Fibroblast of lung (primary cell): ENCODE data around the gene NKX2-3. TPM values are rescaled to one million over a fixed set of nuclear protein-coding genes. Genes with fewer than 3 reads are reported as not detected.

Experiments used
- DNase-seq, 2 donors: peaks; one replicate each; pipeline versions ENCODE4 v3.0.0 to v3.0.0-alpha.2; 2010; ENCODE audit warnings: low read depth in 2 of 2
- H2AFZ ChIP-seq: 2 replicates; pipeline ENCODE4 v1.5.1; 2012; ENCODE audit warnings: low read length, control low read depth, inconsistent platforms
- H3K27ac ChIP-seq: 2 replicates; pipeline ENCODE4 v1.5.1; 2011; ENCODE audit warnings: low read length, control low read depth; ENCODE audit not compliant: insufficient read depth
- H3K27me3 ChIP-seq: 2 replicates; pipeline ENCODE4 v1.5.1; 2011; ENCODE audit warnings: mild to moderate bottlenecking, low read length; ENCODE audit not compliant: control insufficient read depth, insufficient read depth
- H3K36me3 ChIP-seq: 2 replicates; pipeline ENCODE4 v1.5.1; 2011; ENCODE audit warnings: low read length; ENCODE audit not compliant: control insufficient read depth, insufficient read depth
- H3K4me1 ChIP-seq: 2 replicates; pipeline ENCODE4 v1.5.1; 2011; ENCODE audit warnings: low read length; ENCODE audit not compliant: control insufficient read depth, insufficient read depth; ENCODE audit errors: extremely low read depth
- H3K4me2 ChIP-seq: 2 replicates; pipeline ENCODE4 v1.5.1; 2011; ENCODE audit warnings: low read length, control low read depth; ENCODE audit not compliant: insufficient read depth; ENCODE audit errors: extremely low read depth
- H3K4me3 ChIP-seq, 4 experiments: fragments of 200-600 bp in 1 of 4; sonication (generic) in 1 of 4; replicated peaks in 1 of 4; 2 replicates each; pipeline ENCODE4 v1.5.1; 2011 to 2016; ENCODE audit warnings: low read length in 4 of 4, low read depth in 3 of 4, mild to moderate bottlenecking in 3 of 4, control low read depth in 2 of 4, inconsistent platforms in 1 of 4, mixed read lengths in 1 of 4; ENCODE audit not compliant: insufficient read depth in 1 of 4; ENCODE audit errors: control extremely low read depth in 1 of 4
- H3K79me2 ChIP-seq: 2 replicates; pipeline ENCODE4 v1.5.1; 2012; ENCODE audit warnings: mild to moderate bottlenecking, low read length, inconsistent platforms; ENCODE audit not compliant: control insufficient read depth, insufficient read depth
- H3K9ac ChIP-seq: 2 replicates; pipeline ENCODE4 v1.5.1; 2011; ENCODE audit warnings: mild to moderate bottlenecking, low read length, control low read depth; ENCODE audit not compliant: insufficient read depth
- H3K9me3 ChIP-seq: 2 replicates; pipeline ENCODE4 v1.5.1; 2012; ENCODE audit warnings: low read depth, low read length; ENCODE audit not compliant: control insufficient read depth, insufficient read depth
- H4K20me1 ChIP-seq: 2 replicates; pipeline ENCODE4 v1.5.1; 2011; ENCODE audit warnings: low read length; ENCODE audit not compliant: control insufficient read depth, insufficient read depth; ENCODE audit errors: extremely low read depth
- EZH2 ChIP-seq: IDR thresholded peaks from 2 replicates; pipeline ENCODE4 v1.5.1; 2012; ENCODE audit warnings: low read length, control low read depth, mild to moderate bottlenecking; ENCODE audit errors: missing control alignments
- polyA plus RNA-seq, 2 donors: library from polyadenylated mRNA; depleted of rRNA in 1 of 2; stranded (reverse) in 1 of 2; unstranded in 1 of 2; fragments of >200 nt; gene quantifications; 2 replicates each; pipeline ENCODE4 v1.2.1, GENCODE V29; 2011 to 2012; ENCODE audit warnings: missing spikeins in 1 of 2
- total RNA-seq: library from RNA; depleted of rRNA; stranded (reverse); fragments of >200 nt; gene quantifications from 2 replicates; pipeline ENCODE4 v1.2.1, GENCODE V29; 2014
- TF ChIP-seq, protein P1 (sequence below), 2 donors: IDR thresholded peaks in 1 of 2; conservative IDR thresholded peaks in 1 of 2; 1 replicate in 1 of 2; 2 replicates in 1 of 2; pipeline ENCODE4 v1.5.1; 2011 to 2012; ENCODE audit warnings: low read length in 2 of 2, control low read depth in 1 of 2, inconsistent platforms in 1 of 2, low read depth in 1 of 2, mild to moderate bottlenecking in 1 of 2

The NKX2-3 gene
- total and polyA plus RNA-seq, 2 donors (not counting 1 experiment from before 2014, with no cell fraction given), result not detected

DNA sequence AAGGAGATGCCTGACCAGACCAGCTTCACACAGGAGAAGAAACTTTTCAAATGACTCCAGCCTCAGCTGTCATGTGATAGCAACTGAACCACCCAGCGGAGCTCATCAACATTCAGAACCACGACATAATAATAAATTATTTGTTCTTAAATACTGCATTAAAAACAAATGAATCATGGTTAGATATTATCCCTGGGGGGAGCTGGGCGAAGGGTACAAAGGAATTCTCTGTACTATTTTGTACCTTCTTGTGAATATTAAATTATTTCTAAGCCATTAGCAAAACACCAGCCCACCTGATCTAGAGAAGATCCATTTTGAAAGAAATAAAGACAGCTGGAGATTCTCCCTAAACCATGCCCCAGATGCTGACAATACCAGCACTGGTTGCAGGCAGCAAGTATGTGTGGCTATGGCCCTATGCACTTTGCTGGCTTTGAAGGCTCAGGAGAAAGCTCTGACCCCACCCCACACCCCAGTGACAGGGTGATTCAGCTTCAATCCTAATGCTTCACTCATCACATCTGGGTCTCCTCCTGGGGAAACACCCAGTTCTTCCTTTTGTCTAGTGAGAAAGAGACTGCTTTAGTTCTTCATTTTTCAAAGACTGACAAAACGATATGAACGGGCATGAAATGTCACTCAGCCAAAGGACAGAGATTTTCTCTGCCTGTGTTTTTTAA is 45.5 kb upstream of the NKX2-3 start:
- no peak overlapping the region for H2AFZ ChIP-seq
- H3K79me2 ChIP-seq, result no peaks in the 10 kb centered on the region
- H3K9me3 ChIP-seq, result no peaks in the 10 kb centered on the region
- no peaks in the 10 kb centered on the region for H3K36me3 ChIP-seq
- H3K9ac ChIP-seq, result no peak overlapping the region
- H4K20me1 ChIP-seq, result no peaks in the 10 kb centered on the region
- no peak overlapping the region for H3K4me3 ChIP-seq
- H3K27me3 ChIP-seq, result peaks cover 9% of the 10 kb centered on the region
- H3K4me1 ChIP-seq, result no peaks in the 10 kb centered on the region
- no peak overlapping the region for H3K4me2 ChIP-seq
- H3K27ac ChIP-seq, result no peak overlapping the region
- TF ChIP-seq EZH2, result no peak
- TF ChIP-seq, protein P1, sequence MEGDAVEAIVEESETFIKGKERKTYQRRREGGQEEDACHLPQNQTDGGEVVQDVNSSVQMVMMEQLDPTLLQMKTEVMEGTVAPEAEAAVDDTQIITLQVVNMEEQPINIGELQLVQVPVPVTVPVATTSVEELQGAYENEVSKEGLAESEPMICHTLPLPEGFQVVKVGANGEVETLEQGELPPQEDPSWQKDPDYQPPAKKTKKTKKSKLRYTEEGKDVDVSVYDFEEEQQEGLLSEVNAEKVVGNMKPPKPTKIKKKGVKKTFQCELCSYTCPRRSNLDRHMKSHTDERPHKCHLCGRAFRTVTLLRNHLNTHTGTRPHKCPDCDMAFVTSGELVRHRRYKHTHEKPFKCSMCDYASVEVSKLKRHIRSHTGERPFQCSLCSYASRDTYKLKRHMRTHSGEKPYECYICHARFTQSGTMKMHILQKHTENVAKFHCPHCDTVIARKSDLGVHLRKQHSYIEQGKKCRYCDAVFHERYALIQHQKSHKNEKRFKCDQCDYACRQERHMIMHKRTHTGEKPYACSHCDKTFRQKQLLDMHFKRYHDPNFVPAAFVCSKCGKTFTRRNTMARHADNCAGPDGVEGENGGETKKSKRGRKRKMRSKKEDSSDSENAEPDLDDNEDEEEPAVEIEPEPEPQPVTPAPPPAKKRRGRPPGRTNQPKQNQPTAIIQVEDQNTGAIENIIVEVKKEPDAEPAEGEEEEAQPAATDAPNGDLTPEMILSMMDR (conservative IDR thresholded peaks at IDR 0.05 in 1 of 2, IDR thresholded peaks at IDR 0.05 in 1 of 2; ENCODE audit: low read depth in 1 of 2, low read length in 2 of 2), result no peak
- no peak for DNase-seq

DNA sequence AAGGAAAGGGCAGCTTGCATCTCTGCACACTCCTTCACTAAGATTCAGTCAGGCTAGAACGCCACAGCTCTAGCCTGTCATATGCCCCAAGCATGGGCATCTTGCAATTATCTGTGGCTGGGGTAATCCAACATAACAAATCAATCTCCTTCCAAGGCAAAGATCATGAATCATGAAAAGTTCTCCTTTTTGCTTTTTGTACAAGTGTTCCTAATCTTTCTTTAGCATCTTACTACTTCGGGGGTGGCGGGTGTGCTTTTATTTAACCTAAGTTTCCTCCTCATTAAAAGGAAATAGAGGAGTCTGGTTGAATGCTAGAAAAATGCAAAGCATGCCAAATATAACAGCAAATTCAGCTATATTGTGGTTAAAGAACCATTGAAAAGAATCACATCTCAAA is 43.5 kb upstream of the NKX2-3 start:
- Histone ChIP-seq H2AFZ (no peak overlapping the region), H3K27me3 (peaks cover 9% of the 10 kb centered on the region), H3K4me1 (no peaks in the 10 kb centered on the region), H3K27ac (no peak overlapping the region), H3K9me3 (no peaks in the 10 kb centered on the region), H3K36me3 (no peaks in the 10 kb centered on the region), H3K4me2 (no peak overlapping the region), H3K4me3 (no peak overlapping the region), H4K20me1 (no peaks in the 10 kb centered on the region), H3K9ac (no peak overlapping the region), H3K79me2 (no peaks in the 10 kb centered on the region)
- TF ChIP-seq, protein P1 (conservative IDR thresholded peaks at IDR 0.05 in 1 of 2, IDR thresholded peaks at IDR 0.05 in 1 of 2; ENCODE audit: low read depth in 1 of 2, low read length in 2 of 2), result no peak
- no peak for TF ChIP-seq EZH2
- DNase-seq, result no peak

DNA sequence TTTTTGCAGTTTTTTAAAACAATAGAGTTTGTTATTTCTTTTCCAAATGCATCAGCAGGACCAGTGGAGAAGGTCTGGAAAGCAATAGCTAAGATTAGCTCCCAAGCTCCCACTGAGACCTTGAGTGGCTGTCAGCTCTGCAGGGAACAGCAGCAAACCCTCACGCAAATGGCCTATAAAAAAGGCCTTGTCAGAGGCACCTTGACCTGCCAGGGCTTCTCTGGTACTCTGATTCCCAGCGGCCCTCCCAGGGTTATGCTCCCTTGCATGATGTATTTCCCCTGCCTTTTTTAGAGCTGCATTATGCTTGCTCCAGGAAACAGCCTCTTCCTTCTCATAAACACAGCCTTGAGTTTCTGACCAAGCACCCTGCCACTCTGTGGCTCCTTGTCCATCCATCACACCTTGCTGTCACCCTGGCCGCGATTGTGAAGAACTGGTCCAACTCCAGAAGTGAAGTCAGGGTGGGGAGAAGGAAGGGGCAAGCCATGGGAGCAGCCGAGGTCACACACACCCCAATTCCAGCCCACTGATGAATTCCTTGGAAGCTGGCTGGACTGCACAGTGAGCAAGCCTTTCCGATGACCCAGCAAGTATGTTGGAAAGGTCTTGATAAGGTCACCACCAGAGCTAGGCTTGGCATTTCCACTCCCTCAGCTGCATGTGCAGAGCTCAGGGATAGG is 35.3 kb upstream of the NKX2-3 start:
- H3K27ac ChIP-seq, result no peak overlapping the region
- DNase-seq, result no peak
- no peaks in the 10 kb centered on the region for H4K20me1 ChIP-seq
- no peaks in the 10 kb centered on the region for H3K79me2 ChIP-seq
- H3K4me1 ChIP-seq, result no peaks in the 10 kb centered on the region
- no peaks in the 10 kb centered on the region for H3K9me3 ChIP-seq
- TF ChIP-seq, protein P1 (conservative IDR thresholded peaks at IDR 0.05 in 1 of 2, IDR thresholded peaks at IDR 0.05 in 1 of 2; ENCODE audit: low read depth in 1 of 2, low read length in 2 of 2), result no peak
- no peak for TF ChIP-seq EZH2
- no peaks in the 10 kb centered on the region for H3K27me3 ChIP-seq
- H3K4me3 ChIP-seq, result no peak overlapping the region
- no peak overlapping the region for H2AFZ ChIP-seq
- no peak overlapping the region for H3K4me2 ChIP-seq
- no peak overlapping the region for H3K9ac ChIP-seq
- no peaks in the 10 kb centered on the region for H3K36me3 ChIP-seq
